C4-2B (cell line): Measurements from ENCODE around the gene ETS1.

ENCODE experiments used
- ZFX ChIP-seq: fragments of 450-650 bp; IDR thresholded peaks from 2 replicates; pipeline ENCODE4 v1.6.1; 2017
- TF ChIP-seq, protein P1 (sequence below): fragments of 450-650 bp; conservative IDR thresholded peaks from 2 replicates; pipeline ENCODE4 v1.5.1; 2017; ENCODE audit warnings: mild to moderate bottlenecking

DNA sequence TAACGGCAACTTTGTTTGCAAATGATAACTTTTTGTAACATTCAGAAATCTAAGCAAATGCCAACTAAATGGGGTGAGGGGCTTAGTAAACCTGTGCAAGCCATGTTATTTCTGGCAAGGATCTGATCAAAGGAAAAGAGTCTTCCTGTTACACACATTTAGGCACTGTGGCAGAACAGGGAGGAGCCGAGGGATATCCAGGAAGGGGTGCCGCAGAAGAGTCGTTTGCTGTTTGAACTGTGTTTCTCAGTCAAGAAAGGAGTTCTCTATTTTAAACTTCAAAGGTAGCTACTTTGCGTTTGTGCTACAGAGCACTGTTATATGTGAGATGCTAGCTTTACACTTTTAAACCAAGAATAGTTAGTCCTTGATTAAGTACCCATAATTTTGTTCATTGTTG is 175.5 kb downstream of the ETS1 start:
- TF ChIP-seq, protein P1, sequence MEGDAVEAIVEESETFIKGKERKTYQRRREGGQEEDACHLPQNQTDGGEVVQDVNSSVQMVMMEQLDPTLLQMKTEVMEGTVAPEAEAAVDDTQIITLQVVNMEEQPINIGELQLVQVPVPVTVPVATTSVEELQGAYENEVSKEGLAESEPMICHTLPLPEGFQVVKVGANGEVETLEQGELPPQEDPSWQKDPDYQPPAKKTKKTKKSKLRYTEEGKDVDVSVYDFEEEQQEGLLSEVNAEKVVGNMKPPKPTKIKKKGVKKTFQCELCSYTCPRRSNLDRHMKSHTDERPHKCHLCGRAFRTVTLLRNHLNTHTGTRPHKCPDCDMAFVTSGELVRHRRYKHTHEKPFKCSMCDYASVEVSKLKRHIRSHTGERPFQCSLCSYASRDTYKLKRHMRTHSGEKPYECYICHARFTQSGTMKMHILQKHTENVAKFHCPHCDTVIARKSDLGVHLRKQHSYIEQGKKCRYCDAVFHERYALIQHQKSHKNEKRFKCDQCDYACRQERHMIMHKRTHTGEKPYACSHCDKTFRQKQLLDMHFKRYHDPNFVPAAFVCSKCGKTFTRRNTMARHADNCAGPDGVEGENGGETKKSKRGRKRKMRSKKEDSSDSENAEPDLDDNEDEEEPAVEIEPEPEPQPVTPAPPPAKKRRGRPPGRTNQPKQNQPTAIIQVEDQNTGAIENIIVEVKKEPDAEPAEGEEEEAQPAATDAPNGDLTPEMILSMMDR, result no peak
- no peak for TF ChIP-seq ZFX
